T-cell (primary cell): Measurements from ENCODE around the gene LRRN4. TPM values are rescaled to one million over a fixed set of nuclear protein-coding genes. Genes with fewer than 3 reads are reported as not detected.
"Not testable (repeated sequence)": the region's sequence is repeated elsewhere in the genome, so short reads cannot be mapped to it uniquely, and the experiment has no call there.

Experiments
- ATAC-seq, 4 experiments: fragments of 200-7000 bp in 3 of 4; fragments of 150-1000 bp in 1 of 4; cut with Tn5 transposase; replicated peaks in 1 of 4; 1 replicate in 3 of 4; 2 replicates in 1 of 4; pipeline ENCODE4 v1.10.0; 2021; ENCODE audit warnings: moderate library complexity in 3 of 4, mild to moderate bottlenecking in 2 of 4, moderate number of reproducible peaks in 1 of 4
- CTCF ChIA-PET, 2 donors: fragments of 300-600 bp; sonication (Branson Sonifier 250); formaldehyde crosslinking; loops; one replicate each; lab custom pipeline; 2022; ENCODE audit warnings: antibody characterized with exemption in 2 of 2; lab: Charles Lee
- POLR2A ChIA-PET, 2 donors: fragments of 300-600 bp; sonication (Branson Sonifier 250); formaldehyde crosslinking; loops; one replicate each; lab custom pipeline; 2022; ENCODE audit warnings: antibody characterized with exemption in 2 of 2; lab: Charles Lee
- DNase-seq, 35 experiments: peaks; one replicate each; pipeline versions ENCODE4 v3.0.0 to v3.0.0-alpha.2; 2013 to 2023
- H3K27ac ChIP-seq: one replicate; pipeline ENCODE4 v1.5.1; 2013; ENCODE audit warnings: low read length
- H3K27me3 ChIP-seq, 2 experiments: replicated peaks in 1 of 2; 1 replicate in 1 of 2; 2 replicates in 1 of 2; pipeline versions ENCODE4 v1.6.1 to v1.7.0; 2013; ENCODE audit warnings: low read length in 1 of 2, mixed read lengths in 1 of 2; ENCODE audit not compliant: control insufficient read depth in 2 of 2, insufficient read depth in 2 of 2; ENCODE audit errors: extremely low read depth in 1 of 2
- H3K36me3 ChIP-seq, 2 donors: 1 replicate in 1 of 2; 2 replicates in 1 of 2; pipeline versions ENCODE4 v1.6.1 to v1.7.0; 2013; ENCODE audit warnings: low read length in 1 of 2; ENCODE audit not compliant: control insufficient read depth in 2 of 2, insufficient read depth in 1 of 2; ENCODE audit errors: extremely low read depth in 1 of 2
- H3K4me1 ChIP-seq, 2 experiments: 1 replicate in 1 of 2; 2 replicates in 1 of 2; pipeline versions ENCODE4 v1.6.1 to v1.7.0; 2013; ENCODE audit warnings: low read length in 2 of 2, mixed read lengths in 1 of 2; ENCODE audit not compliant: insufficient read depth in 2 of 2, control insufficient read depth in 1 of 2; ENCODE audit errors: extremely low read depth in 1 of 2
- H3K4me3 ChIP-seq, 2 donors: 1 replicate in 1 of 2; 2 replicates in 1 of 2; pipeline versions ENCODE4 v1.5.1 to v1.7.0; 2013; ENCODE audit warnings: mild to moderate bottlenecking in 2 of 2, low read length in 1 of 2, moderate library complexity in 1 of 2; ENCODE audit not compliant: control insufficient read depth in 1 of 2; ENCODE audit errors: extremely low read depth in 1 of 2
- H3K9me3 ChIP-seq: 2 replicates; pipeline ENCODE4 v1.7.0; 2013
- H3K27ac Mint-ChIP-seq, 2 donors: one replicate each; pipeline ENCODE4 v1.8.0; 2020 to 2021; ENCODE audit warnings: mild to moderate bottlenecking in 2 of 2, mixed read lengths in 2 of 2
- H3K27me3 Mint-ChIP-seq, 2 donors: one replicate each; pipeline ENCODE4 v1.8.0; 2021 to 2022; ENCODE audit warnings: mixed read lengths in 2 of 2
- H3K36me3 Mint-ChIP-seq: one replicate; pipeline ENCODE4 v1.8.0; 2021; ENCODE audit warnings: mixed read lengths
- H3K4me1 Mint-ChIP-seq, 3 donors: one replicate each; pipeline ENCODE4 v1.8.0; 2020 to 2022; ENCODE audit warnings: mixed read lengths in 3 of 3, mild to moderate bottlenecking in 1 of 3
- H3K4me3 Mint-ChIP-seq, 3 donors: one replicate each; pipeline ENCODE4 v1.8.0; 2020 to 2022; ENCODE audit warnings: mild to moderate bottlenecking in 3 of 3, mixed read lengths in 3 of 3, moderate library complexity in 3 of 3
- H3K9me3 Mint-ChIP-seq, 3 donors: one replicate each; pipeline ENCODE4 v1.8.0; 2020 to 2022; ENCODE audit warnings: mixed read lengths in 3 of 3
- WGBS: methylation state at CpG from one replicate; pipeline ENCODE4 v1.1.5; 2013; ENCODE audit warnings: missing lambda C conversion rate; ENCODE audit not compliant: insufficient coverage; 5-methylcytosine and 5-hydroxymethylcytosine counted together
- total RNA-seq, 35 experiments: library from RNA in 6 of 35; stranded (reverse) in 6 of 35; fragments of 120-200 nt in 1 of 35; gene quantifications; one replicate each; pipeline versions ENCODE4 v1.2.1 to v1.2.4 and lab custom pipeline; 2013 to 2026

LRRN4 gene
- total RNA-seq, 5 donors from 2014 or later (not counting 1 experiment from before 2014, with no cell fraction given): 0.09 TPM; not detected in 3

- DNase-seq: no peak
- Histone ChIP-seq H3K4me1 (peaks cover 0 to 6% of the 10 kb centered on the region in 2 experiments), H3K4me3 (no peak overlapping the region), H3K27ac (no peak overlapping the region), H3K9me3 (no peaks in the 10 kb centered on the region), H3K27me3 (peaks cover 5 to 36% of the 10 kb centered on the region in 2 experiments), H3K36me3 (no peaks in the 10 kb centered on the region)
- Mint-ChIP-seq H3K4me1 (peaks cover 9 to 12% (median 11%) of the 10 kb centered on the region in 3 donors), H3K36me3 (no peaks in the 10 kb centered on the region), H3K27ac (no peak overlapping the region), H3K9me3 (no peaks in the 10 kb centered on the region), H3K27me3 (peaks cover 25 to 33% of the 10 kb centered on the region in 2 donors), H3K4me3 (no peak overlapping the region)
- WGBS: 94% methylated on average over 2 of the region's 2 CpGs
- ATAC-seq: no peak
- POLR2A ChIA-PET: no interaction called here
- CTCF ChIA-PET: no interaction called here
Measured at GRCh38 chr20:6057139-6057538, 3.3 kb upstream of the LRRN4 start.

- ATAC-seq (no peak), DNase-seq (no peak)
- Mint-ChIP-seq H3K36me3 (no peaks in the 10 kb centered on the region), H3K27me3 (peaks cover 27 to 38% of the 10 kb centered on the region in 2 donors), H3K9me3 (no peaks in the 10 kb centered on the region), H3K4me1 (peaks cover 5 to 12% (median 9%) of the 10 kb centered on the region in 3 donors), H3K27ac (no peak overlapping the region), H3K4me3 (no peak overlapping the region)
- Histone ChIP-seq H3K27me3 (peaks cover 6 to 41% of the 10 kb centered on the region in 2 experiments), H3K9me3 (no peaks in the 10 kb centered on the region), H3K4me3 (no peak overlapping the region), H3K27ac (no peak overlapping the region), H3K36me3 (no peaks in the 10 kb centered on the region), H3K4me1 (peaks cover 0 to 6% of the 10 kb centered on the region in 2 experiments)
- POLR2A ChIA-PET: no interaction called here
- 88% methylated on average over 9 of the region's 9 CpGs for WGBS
- CTCF ChIA-PET: interaction anchor here in 1 of 2 donors (0.6 kb wide), 1 partner anchor 607 kb away, joined by 3 read pairs; no protein-coding TSS in a partner anchor
Measured at GRCh38 chr20:6055981-6056569, 2.2 kb upstream of the LRRN4 start.

- DNase-seq: no peak
- Histone ChIP-seq H3K27ac (no peak overlapping the region), H3K27me3 (peaks cover 12 to 46% of the 10 kb centered on the region in 2 experiments), H3K4me3 (no peak overlapping the region), H3K36me3 (no peaks in the 10 kb centered on the region), H3K9me3 (no peaks in the 10 kb centered on the region), H3K4me1 (peaks cover 0 to 6% of the 10 kb centered on the region in 2 experiments)
- CTCF ChIA-PET: interaction anchor here in 1 of 2 donors (0.6 kb wide), 1 partner anchor 607 kb away, joined by 3 read pairs; no protein-coding TSS in a partner anchor
- Mint-ChIP-seq H3K9me3 (no peaks in the 10 kb centered on the region), H3K27ac (no peak overlapping the region), H3K27me3 (peaks cover 35 to 46% of the 10 kb centered on the region in 2 donors), H3K4me1 (peaks cover 5 to 11% (median 6%) of the 10 kb centered on the region in 3 donors), H3K36me3 (no peaks in the 10 kb centered on the region), H3K4me3 (no peak overlapping the region)
- ATAC-seq: no peak
- 83% methylated on average over 7 of the region's 10 CpGs for WGBS
- POLR2A ChIA-PET: no interaction called here
Measured at GRCh38 chr20:6055161-6055783, 1.4 kb upstream of the LRRN4 start.

GRCh38 chr20:6054689-6055051 lies 810 bp upstream of the LRRN4 start:
- H3K4me3 Mint-ChIP-seq, CTCF ChIA-PET, ATAC-seq, H3K9me3 Mint-ChIP-seq, H3K36me3 ChIP-seq, H3K9me3 ChIP-seq, H3K27ac Mint-ChIP-seq, POLR2A ChIA-PET, H3K4me3 ChIP-seq, H3K4me1 ChIP-seq, H3K27ac ChIP-seq, H3K36me3 Mint-ChIP-seq, DNase-seq: not testable (repeated sequence)
- H3K27me3 ChIP-seq: peaks cover 12 to 46% of the 10 kb centered on the region in 2 experiments
- H3K4me1 Mint-ChIP-seq: peaks cover 5 to 11% (median 6%) of the 10 kb centered on the region in 3 donors
- 94% methylated on average over 3 of the region's 4 CpGs for WGBS
- peaks cover 35 to 48% of the 10 kb centered on the region in 2 donors for H3K27me3 Mint-ChIP-seq

- Mint-ChIP-seq H3K27me3 (peaks cover 27 to 37% of the 10 kb centered on the region in 2 donors), H3K4me1 (peaks cover 5 to 11% (median 6%) of the 10 kb centered on the region in 3 donors), H3K9me3 (no peaks in the 10 kb centered on the region), H3K27ac (no peak overlapping the region), H3K4me3 (peak overlapping the region in 1 of 3 donors; percentile 46), H3K36me3 (no peaks in the 10 kb centered on the region)
- ChIA-PET CTCF (no interaction called here), POLR2A (interaction anchor here in 1 of 2 donors (0.5 kb wide), 1 partner anchor 37 kb away, joined by 3 read pairs; no protein-coding TSS in a partner anchor)
- peaks cover 12 to 42% of the 10 kb centered on the region in 2 experiments for H3K27me3 ChIP-seq
- no peak for ATAC-seq
- no peaks in the 10 kb centered on the region for H3K9me3 ChIP-seq
- H3K4me1 ChIP-seq: peaks cover 0 to 6% of the 10 kb centered on the region in 2 experiments
- 90% methylated on average over 3 of the region's 8 CpGs for WGBS
- DNase-seq: no peak
- H3K36me3 ChIP-seq: no peaks in the 10 kb centered on the region
- H3K4me3 ChIP-seq: peak overlapping the region in 1 of 2 donors; percentile 36
- H3K27ac ChIP-seq: no peak overlapping the region
Measured at GRCh38 chr20:6053064-6053775, 640 bp downstream of the LRRN4 start.

GRCh38 chr20:6051505-6051904 lies 2.4 kb downstream of the LRRN4 start:
- CTCF ChIA-PET: no interaction called here
- POLR2A ChIA-PET: no interaction called here
- no peak for DNase-seq
- peaks cover 24 to 34% of the 10 kb centered on the region in 2 donors for H3K27me3 Mint-ChIP-seq
- ATAC-seq: no peak
- H3K4me1 Mint-ChIP-seq: peaks cover 5 to 11% (median 6%) of the 10 kb centered on the region in 3 donors
- no peaks in the 10 kb centered on the region for H3K36me3 Mint-ChIP-seq
- no peak overlapping the region for H3K27ac Mint-ChIP-seq
- H3K4me3 Mint-ChIP-seq: peak overlapping the region in 1 of 3 donors; percentile 43
- no peak overlapping the region for H3K4me3 ChIP-seq
- no peaks in the 10 kb centered on the region for H3K36me3 ChIP-seq
- peaks cover 0 to 6% of the 10 kb centered on the region in 2 experiments for H3K4me1 ChIP-seq
- 71% methylated on average over 1 of the region's 5 CpGs for WGBS
- H3K27ac ChIP-seq: no peak overlapping the region
- H3K9me3 Mint-ChIP-seq: no peaks in the 10 kb centered on the region
- H3K9me3 ChIP-seq: no peaks in the 10 kb centered on the region
- peaks cover 12 to 42% of the 10 kb centered on the region in 2 experiments for H3K27me3 ChIP-seq
